ENCODE results near the gene ZC3H4. TPM values are rescaled to one million over a fixed set of nuclear protein-coding genes. Genes with fewer than 3 reads are reported as not detected.
"Not testable (repeated sequence)": the region's sequence is repeated elsewhere in the genome, so short reads cannot be mapped to it uniquely, and the experiment has no call there.

ZC3H4 gene
- total RNA-seq, 1 donor from 2014 or later, result 114 TPM

- Mint-ChIP-seq H3K9me3 (no peaks in the 10 kb centered on the region), H3K27me3 (ENCODE audit: insufficient read depth) (no peaks in the 10 kb centered on the region), H3K4me1 (ENCODE audit: low read depth) (peaks cover 60% of the 10 kb centered on the region), H3K4me3 (peak overlapping the region; percentile 92), H3K36me3 (ENCODE audit: low read depth) (peaks cover 31% of the 10 kb centered on the region), H3K27ac (peak overlapping the region; percentile 99)
- intact Hi-C loops (cut with micrococcal nuclease), result loop anchor here (2.0 to 5.0 kb wide), 2 partner anchors 250 to 323 kb away; partner anchors contain the start of genes ARHGAP35 and SLC1A5
- no peak for DNase-seq (ENCODE audit: low spot score)
Measured at GRCh38 chr19:47110521-47111005, 3.0 kb downstream of the ZC3H4 start.

GRCh38 chr19:47109541-47110375 lies 3.8 kb downstream of the ZC3H4 start:
- H3K4me1 Mint-ChIP-seq (ENCODE audit: low read depth), result peaks cover 64% of the 10 kb centered on the region
- peak overlapping the region; percentile 92 for H3K4me3 Mint-ChIP-seq
- H3K9me3 Mint-ChIP-seq, result no peaks in the 10 kb centered on the region
- peaks cover 34% of the 10 kb centered on the region for H3K36me3 Mint-ChIP-seq (ENCODE audit: low read depth)
- H3K27ac Mint-ChIP-seq, result peak overlapping the region; percentile 99
- H3K27me3 Mint-ChIP-seq (ENCODE audit: insufficient read depth), result no peaks in the 10 kb centered on the region
- peak; percentile 65 for DNase-seq (ENCODE audit: low spot score)
- intact Hi-C loops (cut with micrococcal nuclease), result loop anchor here (2.0 to 5.0 kb wide), 2 partner anchors 249 to 322 kb away; partner anchors contain the start of genes ARHGAP35 and SLC1A5

- DNase-seq (ENCODE audit: low spot score), result no peak
- Mint-ChIP-seq H3K27ac (peak overlapping the region; percentile 99), H3K4me3 (peak overlapping the region; percentile 92), H3K27me3 (ENCODE audit: insufficient read depth) (no peaks in the 10 kb centered on the region), H3K36me3 (ENCODE audit: low read depth) (peaks cover 34% of the 10 kb centered on the region), H3K9me3 (no peaks in the 10 kb centered on the region), H3K4me1 (ENCODE audit: low read depth) (peaks cover 62% of the 10 kb centered on the region)
- intact Hi-C loops (cut with micrococcal nuclease), result no loop called here
Measured at GRCh38 chr19:47109177-47109540, 4.4 kb downstream of the ZC3H4 start.

GRCh38 chr19:47107953-47108746 lies 5.4 kb downstream of the ZC3H4 start:
- intact Hi-C loops (cut with micrococcal nuclease), result loop anchor here (1.0 kb wide), 2 partner anchors 14 to 29 kb away; no protein-coding TSS in a partner anchor
- Mint-ChIP-seq H3K27ac (peak overlapping the region; percentile 99), H3K36me3 (ENCODE audit: low read depth) (peaks cover 34% of the 10 kb centered on the region), H3K9me3 (no peaks in the 10 kb centered on the region), H3K4me1 (ENCODE audit: low read depth) (peaks cover 57% of the 10 kb centered on the region), H3K27me3 (ENCODE audit: insufficient read depth) (no peaks in the 10 kb centered on the region), H3K4me3 (peak overlapping the region; percentile 92)
- DNase-seq (ENCODE audit: low spot score), result no peak

DNA sequence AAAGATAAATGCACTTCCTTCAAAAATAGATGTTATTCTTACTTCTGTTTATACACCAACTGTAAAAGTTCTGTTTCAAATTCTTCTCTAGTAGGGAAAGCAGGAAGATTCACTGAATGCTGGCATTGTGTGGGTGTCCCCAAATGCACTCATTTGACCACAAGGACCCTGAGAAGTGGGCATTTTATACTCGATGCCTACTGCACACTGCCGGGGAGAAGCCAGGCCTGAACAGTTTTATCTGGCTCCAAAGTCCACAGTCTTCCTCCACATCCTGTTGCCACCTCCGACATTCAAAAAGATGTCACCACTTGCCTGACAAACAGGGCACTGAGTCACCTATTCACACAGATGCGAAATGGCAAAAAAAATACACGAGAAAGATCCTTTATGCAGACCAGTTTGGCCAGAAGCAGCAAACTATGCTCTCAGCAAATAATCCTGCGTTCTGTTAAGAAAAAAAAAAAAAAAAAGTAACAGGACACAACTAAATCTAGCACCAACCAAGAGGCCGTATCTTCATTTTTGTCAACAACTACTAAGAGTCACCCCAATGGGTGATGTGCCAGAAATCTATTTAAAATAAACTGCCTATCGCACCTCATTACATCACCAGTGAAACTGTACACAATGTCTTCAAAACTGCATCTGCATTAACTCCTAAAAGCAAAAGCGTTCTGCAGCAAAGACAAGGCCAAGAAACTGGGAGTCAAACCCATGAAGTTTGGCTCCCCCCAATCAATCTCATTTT lies 6.2 kb downstream of the ZC3H4 start:
- Mint-ChIP-seq H3K4me3 (peak overlapping the region; percentile 92), H3K27me3 (ENCODE audit: insufficient read depth) (no peaks in the 10 kb centered on the region), H3K27ac (peak overlapping the region; percentile 99), H3K4me1 (ENCODE audit: low read depth) (peaks cover 64% of the 10 kb centered on the region), H3K36me3 (ENCODE audit: low read depth) (peaks cover 39% of the 10 kb centered on the region), H3K9me3 (no peaks in the 10 kb centered on the region)
- intact Hi-C loops (cut with micrococcal nuclease), result loop anchor here (1.0 kb wide), 2 partner anchors 13 to 28 kb away; no protein-coding TSS in a partner anchor
- DNase-seq (ENCODE audit: low spot score), result peak; percentile 52

DNA sequence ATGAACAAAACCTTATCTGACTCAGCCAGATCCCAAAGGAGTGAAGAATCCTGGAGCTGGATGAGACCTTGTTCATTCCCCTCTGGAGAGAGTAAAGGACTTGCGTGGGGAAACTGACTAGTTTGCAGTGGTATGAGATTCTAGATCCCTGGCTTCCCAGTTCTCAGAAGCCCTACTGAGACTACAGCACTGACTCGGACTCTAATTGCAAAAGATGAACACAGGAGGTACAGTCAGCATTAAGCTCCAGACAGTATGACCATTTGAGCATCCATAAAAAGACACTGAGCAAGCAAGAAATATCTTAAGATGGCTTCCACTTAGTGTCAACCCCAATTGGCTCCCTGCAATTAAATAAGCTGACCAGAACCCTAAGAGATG lies 6.8 kb downstream of the ZC3H4 start:
- Mint-ChIP-seq H3K4me3 (peak overlapping the region; percentile 92), H3K9me3 (no peaks in the 10 kb centered on the region), H3K36me3 (ENCODE audit: low read depth) (peaks cover 39% of the 10 kb centered on the region), H3K27me3 (ENCODE audit: insufficient read depth) (no peaks in the 10 kb centered on the region), H3K27ac (peak overlapping the region; percentile 99), H3K4me1 (ENCODE audit: low read depth) (peaks cover 70% of the 10 kb centered on the region)
- no peak for DNase-seq (ENCODE audit: low spot score)
- intact Hi-C loops (cut with micrococcal nuclease), result loop anchor here (1.0 kb wide), 2 partner anchors 13 to 28 kb away; no protein-coding TSS in a partner anchor

GRCh38 chr19:47105874-47106273 lies 7.7 kb downstream of the ZC3H4 start:
- Mint-ChIP-seq H3K9me3 (no peaks in the 10 kb centered on the region), H3K27ac (peak overlapping the region; percentile 99), H3K27me3 (ENCODE audit: insufficient read depth) (no peaks in the 10 kb centered on the region), H3K36me3 (ENCODE audit: low read depth) (peaks cover 34% of the 10 kb centered on the region), H3K4me3 (peak overlapping the region; percentile 92), H3K4me1 (ENCODE audit: low read depth) (peaks cover 70% of the 10 kb centered on the region)
- no peak for DNase-seq (ENCODE audit: low spot score)
- intact Hi-C loops (cut with micrococcal nuclease), result no loop called here

DNA sequence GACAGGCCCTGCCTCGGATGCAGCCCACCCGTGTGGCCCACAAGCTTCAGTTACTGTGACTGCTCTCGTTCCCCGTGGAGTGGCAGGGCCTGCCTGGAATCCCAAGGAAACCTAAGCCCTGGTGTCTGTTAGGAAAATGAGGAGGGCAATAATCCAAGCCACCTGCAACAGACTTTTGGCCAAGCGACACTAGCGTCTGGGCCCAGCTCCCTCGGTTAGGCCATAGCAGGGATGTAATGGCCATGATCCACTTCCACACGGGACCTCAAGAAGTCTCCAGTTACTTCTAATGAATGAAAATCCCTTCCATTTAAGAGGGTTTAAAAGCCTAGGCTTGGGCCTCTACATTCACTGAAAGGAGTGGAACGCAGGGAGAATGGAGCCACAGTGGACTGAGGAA lies 8.9 kb downstream of the ZC3H4 start:
- Mint-ChIP-seq H3K36me3 (ENCODE audit: low read depth) (peaks cover 26% of the 10 kb centered on the region), H3K9me3 (no peaks in the 10 kb centered on the region), H3K4me3 (no peak overlapping the region)

GRCh38 chr19:47102346-47103060 lies 11.1 kb downstream of the ZC3H4 start:
- H3K36me3 Mint-ChIP-seq (ENCODE audit: low read depth), result peaks cover 23% of the 10 kb centered on the region
- H3K27ac Mint-ChIP-seq, result no peak overlapping the region

More for the DNA sequence above, 8.9 kb downstream of the ZC3H4 start:
- no peak for DNase-seq (ENCODE audit: low spot score)
- no peak overlapping the region for H3K27ac Mint-ChIP-seq
- H3K4me1 Mint-ChIP-seq (ENCODE audit: low read depth), result peaks cover 62% of the 10 kb centered on the region
- H3K27me3 Mint-ChIP-seq (ENCODE audit: insufficient read depth), result no peaks in the 10 kb centered on the region
- intact Hi-C loops (cut with micrococcal nuclease), result no loop called here

GRCh38 chr19:47101116-47101515 lies 12.5 kb downstream of the ZC3H4 start:
- peaks cover 32% of the 10 kb centered on the region for H3K36me3 Mint-ChIP-seq (ENCODE audit: low read depth)
- H3K4me1 Mint-ChIP-seq (ENCODE audit: low read depth), result peaks cover 48% of the 10 kb centered on the region
- H3K9me3 Mint-ChIP-seq; H3K27me3 Mint-ChIP-seq (ENCODE audit: insufficient read depth); H3K4me3 Mint-ChIP-seq; DNase-seq (ENCODE audit: low spot score); intact Hi-C loops (cut with micrococcal nuclease); H3K27ac Mint-ChIP-seq: not testable (repeated sequence)

More at GRCh38 chr19:47102346-47103060, 11.1 kb downstream of the ZC3H4 start:
- intact Hi-C loops (cut with micrococcal nuclease), result no loop called here
- Mint-ChIP-seq H3K27me3 (ENCODE audit: insufficient read depth) (no peaks in the 10 kb centered on the region), H3K9me3 (no peaks in the 10 kb centered on the region), H3K4me3 (peak overlapping the region; percentile 5), H3K4me1 (ENCODE audit: low read depth) (peaks cover 49% of the 10 kb centered on the region)
- DNase-seq (ENCODE audit: low spot score), result no peak

GRCh38 chr19:47100290-47100689 lies 13.3 kb downstream of the ZC3H4 start:
- no peaks in the 10 kb centered on the region for H3K27me3 Mint-ChIP-seq (ENCODE audit: insufficient read depth)
- intact Hi-C loops (cut with micrococcal nuclease), result no loop called here
- peak overlapping the region; percentile 61 for H3K27ac Mint-ChIP-seq
- H3K4me1 Mint-ChIP-seq (ENCODE audit: low read depth), result peaks cover 48% of the 10 kb centered on the region
- H3K9me3 Mint-ChIP-seq, result no peaks in the 10 kb centered on the region
- DNase-seq (ENCODE audit: low spot score), result no peak
- H3K4me3 Mint-ChIP-seq, result no peak overlapping the region
- H3K36me3 Mint-ChIP-seq (ENCODE audit: low read depth), result peaks cover 27% of the 10 kb centered on the region
